ENCODE data around the gene NR2F2.

GRCh38 chr15:96327155-96327741 is 3.3 kb upstream of the NR2F2 start:
- TF ChIP-seq CTCF (IDR thresholded peaks at IDR 0.05; ENCODE audit: low read depth, low read length, poor library complexity, severe bottlenecking) (peak; percentile 52), EZH2phosphoT487 (IDR thresholded peaks at IDR 0.05; ENCODE audit: borderline replicate concordance, low read length) (no peak)
